Spleen (tissue), 11 donors: ENCODE data around the gene URGCP. TPM values are rescaled to one million over a fixed set of nuclear protein-coding genes. Genes with fewer than 3 reads are reported as not detected.

ENCODE experiments used
- DNase-seq: peaks from one replicate; pipeline ENCODE4 v3.0.0-alpha.2; 2020
- H3K27ac ChIP-seq, 8 donors: fragments of 200-600 bp; sonication (generic) in 7 of 8; 1 replicate in 4 of 8; 2 replicates in 4 of 8; pipeline versions ENCODE4 v1.5.0 to v1.8.0; 2016 to 2021; ENCODE audit warnings: inconsistent platforms in 4 of 8, mild to moderate bottlenecking in 4 of 8, moderate library complexity in 1 of 8
- H3K27me3 ChIP-seq, 7 donors: fragments of 200-600 bp; sonication (generic) in 6 of 7; replicated peaks in 1 of 7; 1 replicate in 4 of 7; 2 replicates in 3 of 7; pipeline versions ENCODE4 v1.5.0 to v1.8.0; 2016 to 2021; ENCODE audit warnings: inconsistent platforms in 3 of 7, mild to moderate bottlenecking in 1 of 7
- H3K36me3 ChIP-seq, 6 donors: fragments of 200-600 bp; sonication (generic) in 5 of 6; 1 replicate in 4 of 6; 2 replicates in 2 of 6; pipeline versions ENCODE4 v1.5.0 to v1.8.0; 2016 to 2021; ENCODE audit warnings: inconsistent platforms in 2 of 6
- H3K4me1 ChIP-seq, 6 donors: fragments of 200-600 bp; sonication (generic) in 5 of 6; 1 replicate in 3 of 6; 2 replicates in 3 of 6; pipeline versions ENCODE4 v1.5.0 to v1.8.0; 2016 to 2021; ENCODE audit warnings: inconsistent platforms in 3 of 6
- H3K4me3 ChIP-seq, 8 donors: fragments of 200-600 bp; sonication (generic) in 7 of 8; 1 replicate in 4 of 8; 2 replicates in 4 of 8; pipeline versions ENCODE4 v1.5.0 to v1.8.0; 2016 to 2021; ENCODE audit warnings: inconsistent platforms in 4 of 8, mild to moderate bottlenecking in 4 of 8, moderate library complexity in 2 of 8
- H3K9me3 ChIP-seq, 8 donors: fragments of 200-600 bp; sonication (generic) in 7 of 8; 1 replicate in 4 of 8; 2 replicates in 4 of 8; pipeline versions ENCODE4 v1.5.0 to v1.8.0; 2016 to 2021; ENCODE audit warnings: inconsistent platforms in 4 of 8
- POLR2A ChIP-seq, 3 donors: fragments of 450-650 bp; IDR thresholded peaks; one replicate each; pipeline ENCODE4 v1.5.1; 2017; ENCODE audit warnings: antibody characterized with exemption in 3 of 3, mild to moderate bottlenecking in 1 of 3
- POLR2AphosphoS5 ChIP-seq, 3 donors: sonication (generic); formaldehyde crosslinking; IDR thresholded peaks; one replicate each; pipeline ENCODE4 v1.5.1; 2017; ENCODE audit warnings: antibody characterized with exemption in 3 of 3
- WGBS, 5 donors: extraction: QIAGEN DNeasy Blood & Tissue Kit in 3 of 5; methylation state at CpG; one replicate each; pipeline versions ENCODE4 v1.1.5 to v1.1.7; 2013 to 2018; 5-methylcytosine and 5-hydroxymethylcytosine counted together
- intact Hi-C: fragments of 100-400 bp; cut with DNase I; formaldehyde crosslinking; loops from one replicate; pipeline ENCODE4 v1.15.0; 2023; ENCODE audit warnings: low total_unique reads
- polyA plus RNA-seq, 3 donors: library from polyadenylated mRNA; stranded (reverse); fragments of 200-250 nt; gene quantifications; one replicate each; pipeline ENCODE4 v1.2.1, GENCODE V29; 2013
- total RNA-seq, 7 donors: library from RNA; depleted of rRNA in 3 of 7; stranded (reverse); fragments of >200 nt in 3 of 7; fragmentation: NEBNext Ultra II Directional in 4 of 7; extraction: Animal tissue kit (Norgen Biotek cat#: 25700) in 4 of 7; gene quantifications; one replicate each; pipeline versions ENCODE4 v1.1.0 to v1.2.1, GENCODE V29; 2016 to 2021
- TF ChIP-seq, protein P1 (sequence below), 11 experiments: fragments of 200-600 bp in 7 of 11; fragments of 450-650 bp in 4 of 11; sonication (generic) in 4 of 11; IDR thresholded peaks in 8 of 11; conservative IDR thresholded peaks in 3 of 11; 1 replicate in 7 of 11; 2 replicates in 4 of 11; pipeline versions ENCODE4 v1.4.0 to v1.8.0; 2016 to 2021; ENCODE audit warnings: antibody characterized with exemption in 11 of 11, inconsistent platforms in 4 of 11, mild to moderate bottlenecking in 1 of 11
- donor health status: healthy with polysubstance abuse.
- donor health status: DM: no; HTN: no; CAD: no; lungs with moderate emphysema.
- donor health status: DM: no; HTN: no; CAD: no.
- donor health status: Bipolar disorder and iron deficiency.
- donor health status: healthy.
- donor health status: DM: no; HTN: no; CAD: no.
- donor health status: DM: yes; HTN: yes; CAD: no.

Gene URGCP
- total and polyA plus RNA-seq, 10 donors: 8.6 to 32.1 (median 24.6) TPM

DNA sequence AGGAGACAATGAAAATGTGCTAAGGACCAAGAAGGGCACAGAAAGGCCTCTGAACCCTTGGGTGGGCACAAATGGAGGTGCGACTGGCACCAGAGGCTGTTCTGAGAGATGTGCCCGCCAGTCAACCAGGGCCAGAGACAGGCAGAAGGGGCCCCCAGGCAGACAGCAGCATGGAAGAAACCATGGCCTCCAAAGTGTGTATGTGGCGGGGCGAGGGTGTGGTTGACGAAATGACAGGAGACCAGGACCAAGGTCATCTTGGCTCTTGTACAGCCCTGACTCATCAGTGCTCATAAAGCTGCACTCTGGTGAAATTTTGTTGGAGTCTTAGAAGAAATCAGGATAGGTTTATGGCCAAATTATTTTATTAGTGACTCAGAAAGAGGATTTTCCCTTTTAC lies 33.1 kb downstream of the URGCP start:
- peak overlapping the region in 1 of 8 donors; percentile 11 for H3K27ac ChIP-seq
- peaks cover 0 to 39% (median 33%) of the 10 kb centered on the region in 6 donors for H3K36me3 ChIP-seq
- intact Hi-C loops: no loop called here
- DNase-seq: no peak
- WGBS, 5 donors: 84 to 88% (median 86%) methylated on average over 5 of the region's 5 CpGs
- H3K4me3 ChIP-seq: no peak overlapping the region
- TF ChIP-seq, protein P1, sequence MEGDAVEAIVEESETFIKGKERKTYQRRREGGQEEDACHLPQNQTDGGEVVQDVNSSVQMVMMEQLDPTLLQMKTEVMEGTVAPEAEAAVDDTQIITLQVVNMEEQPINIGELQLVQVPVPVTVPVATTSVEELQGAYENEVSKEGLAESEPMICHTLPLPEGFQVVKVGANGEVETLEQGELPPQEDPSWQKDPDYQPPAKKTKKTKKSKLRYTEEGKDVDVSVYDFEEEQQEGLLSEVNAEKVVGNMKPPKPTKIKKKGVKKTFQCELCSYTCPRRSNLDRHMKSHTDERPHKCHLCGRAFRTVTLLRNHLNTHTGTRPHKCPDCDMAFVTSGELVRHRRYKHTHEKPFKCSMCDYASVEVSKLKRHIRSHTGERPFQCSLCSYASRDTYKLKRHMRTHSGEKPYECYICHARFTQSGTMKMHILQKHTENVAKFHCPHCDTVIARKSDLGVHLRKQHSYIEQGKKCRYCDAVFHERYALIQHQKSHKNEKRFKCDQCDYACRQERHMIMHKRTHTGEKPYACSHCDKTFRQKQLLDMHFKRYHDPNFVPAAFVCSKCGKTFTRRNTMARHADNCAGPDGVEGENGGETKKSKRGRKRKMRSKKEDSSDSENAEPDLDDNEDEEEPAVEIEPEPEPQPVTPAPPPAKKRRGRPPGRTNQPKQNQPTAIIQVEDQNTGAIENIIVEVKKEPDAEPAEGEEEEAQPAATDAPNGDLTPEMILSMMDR (IDR thresholded peaks at IDR 0.05 in 8 of 11, conservative IDR thresholded peaks at IDR 0.05 in 3 of 11): no peak
- TF ChIP-seq POLR2AphosphoS5 (IDR thresholded peaks at IDR 0.05): no peak
- no peak for TF ChIP-seq POLR2A (IDR thresholded peaks at IDR 0.05)
- no peaks in the 10 kb centered on the region for H3K9me3 ChIP-seq
- H3K27me3 ChIP-seq: no peaks in the 10 kb centered on the region
- peaks cover 5 to 42% (median 19%) of the 10 kb centered on the region in 6 donors for H3K4me1 ChIP-seq

DNA sequence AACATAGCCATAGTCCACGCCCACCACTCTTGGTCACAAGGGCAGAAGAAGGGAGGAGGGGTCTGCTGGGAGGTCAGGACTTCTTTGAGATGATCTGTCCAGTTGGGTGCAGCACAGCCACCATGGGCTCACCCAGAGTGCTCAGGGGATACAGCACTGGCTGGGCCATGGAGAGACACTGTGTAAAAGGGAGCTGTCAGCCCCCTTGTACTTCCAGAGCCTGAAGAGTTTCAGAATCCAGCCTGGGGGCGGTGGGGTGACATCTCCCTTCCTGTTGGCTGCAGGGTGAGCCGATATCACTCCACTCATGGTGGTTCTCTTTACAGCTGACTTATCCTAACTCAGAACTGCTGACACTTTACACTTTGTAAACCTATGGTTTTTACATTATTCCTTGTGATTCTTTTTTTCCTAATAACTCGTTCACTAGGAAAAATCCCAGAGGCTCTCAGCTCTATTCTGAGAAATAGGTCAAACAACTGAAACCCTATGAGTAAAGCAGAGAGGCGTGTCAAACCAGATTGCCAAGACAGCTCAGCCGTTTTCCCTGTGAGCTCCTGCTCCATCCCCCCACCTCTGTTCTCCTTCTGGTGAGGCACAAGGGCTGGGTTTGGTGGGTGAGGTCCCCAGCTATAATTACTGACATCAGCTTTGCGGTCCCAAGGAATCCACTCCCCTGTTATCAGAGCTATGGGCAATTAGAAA lies 33.8 kb downstream of the URGCP start:
- Histone ChIP-seq H3K4me3 (no peak overlapping the region), H3K27ac (peak overlapping the region in 1 of 8 donors; percentile 11), H3K36me3 (peaks cover 0 to 36% (median 28%) of the 10 kb centered on the region in 6 donors), H3K27me3 (no peaks in the 10 kb centered on the region), H3K9me3 (no peaks in the 10 kb centered on the region), H3K4me1 (peaks cover 9 to 43% (median 22%) of the 10 kb centered on the region in 6 donors)
- TF ChIP-seq POLR2AphosphoS5 (IDR thresholded peaks at IDR 0.05): no peak
- no peak for TF ChIP-seq POLR2A (IDR thresholded peaks at IDR 0.05)
- TF ChIP-seq, protein P1 (IDR thresholded peaks at IDR 0.05 in 8 of 11, conservative IDR thresholded peaks at IDR 0.05 in 3 of 11): no peak
- DNase-seq: peak; percentile 64
- intact Hi-C loops: no loop called here
- WGBS, 5 donors: 57 to 72% (median 63%) methylated on average over 7 of the region's 7 CpGs

DNA sequence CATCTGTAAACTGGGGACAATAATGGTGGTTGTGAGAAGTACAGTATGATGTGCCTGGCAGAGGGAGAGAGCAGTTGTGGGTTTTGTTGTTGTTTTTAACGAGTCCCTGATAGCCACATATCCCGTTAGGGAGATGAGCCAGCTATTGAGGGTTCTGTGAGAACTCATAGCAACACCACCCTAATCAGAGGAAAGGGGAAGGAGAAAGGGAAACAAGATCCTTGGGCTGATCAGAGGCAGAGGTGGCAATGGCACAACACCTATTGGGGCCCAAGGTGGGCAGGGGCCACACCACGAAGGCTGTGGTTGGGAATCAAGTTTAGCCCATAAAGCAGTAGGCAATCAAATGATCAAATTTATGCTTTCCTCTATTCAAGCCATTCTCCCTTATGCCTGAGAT lies 35.3 kb downstream of the URGCP start:
- H3K27me3 ChIP-seq: no peaks in the 10 kb centered on the region
- H3K9me3 ChIP-seq: no peaks in the 10 kb centered on the region
- DNase-seq: peak; percentile 34
- peaks cover 9 to 36% (median 22%) of the 10 kb centered on the region in 6 donors for H3K4me1 ChIP-seq
- H3K4me3 ChIP-seq: no peak overlapping the region
- no peak overlapping the region for H3K27ac ChIP-seq
- 84 to 95% (median 87%) methylated on average over 3 of the region's 3 CpGs for WGBS, 5 donors
- H3K36me3 ChIP-seq: peaks cover 0 to 36% (median 24%) of the 10 kb centered on the region in 6 donors
- intact Hi-C loops: no loop called here
- TF ChIP-seq POLR2A (IDR thresholded peaks at IDR 0.05) (no peak), POLR2AphosphoS5 (IDR thresholded peaks at IDR 0.05) (no peak)
- TF ChIP-seq, protein P1 (IDR thresholded peaks at IDR 0.05 in 8 of 11, conservative IDR thresholded peaks at IDR 0.05 in 3 of 11): no peak

DNA sequence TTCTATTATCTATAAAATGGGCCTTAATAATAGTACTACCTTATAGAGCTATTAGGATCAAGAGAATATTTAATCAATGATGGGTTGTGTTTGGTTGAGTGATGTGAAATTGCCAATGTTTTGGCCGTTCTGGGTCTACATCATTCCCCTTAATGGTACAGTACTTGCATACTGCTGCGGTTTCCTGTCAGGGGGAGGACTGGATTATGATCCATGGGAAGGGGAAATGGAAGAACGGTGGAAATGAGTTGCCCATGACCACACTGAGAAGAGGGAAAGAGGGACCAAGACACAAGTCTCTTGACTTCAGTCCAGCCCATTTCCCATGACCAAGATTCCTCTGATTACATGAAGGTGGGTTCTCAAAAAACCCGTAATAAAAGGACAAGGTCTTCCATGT lies 36.1 kb downstream of the URGCP start:
- Histone ChIP-seq H3K4me3 (peak overlapping the region in 1 of 8 donors; percentile 79), H3K9me3 (no peaks in the 10 kb centered on the region), H3K4me1 (peaks cover 9 to 33% (median 22%) of the 10 kb centered on the region in 6 donors), H3K36me3 (peaks cover 0 to 36% (median 23%) of the 10 kb centered on the region in 6 donors), H3K27me3 (no peaks in the 10 kb centered on the region), H3K27ac (peak overlapping the region in 5 of 8 donors; percentile 79 to 90 (median 85))
- WGBS, 5 donors: 74 to 82% (median 78%) methylated on average over 4 of the region's 4 CpGs
- DNase-seq: no peak
- intact Hi-C loops: no loop called here
- no peak for TF ChIP-seq POLR2AphosphoS5 (IDR thresholded peaks at IDR 0.05)
- no peak for TF ChIP-seq POLR2A (IDR thresholded peaks at IDR 0.05)
- TF ChIP-seq, protein P1 (IDR thresholded peaks at IDR 0.05 in 8 of 11, conservative IDR thresholded peaks at IDR 0.05 in 3 of 11): no peak
